HG02610 (cell line): ENCODE data around the gene MALAT1.

Experiments
- ATAC-seq: cut with Tn5 transposase; IDR thresholded peaks from one replicate; pipeline ENCODE4 v1.9.1; 2021; ENCODE audit warnings: mild to moderate bottlenecking, moderate library complexity; ENCODE audit not compliant: unreplicated experiment

Gene MALAT1

GRCh38 chr11:65478388-65479183 lies 20.3 kb upstream of the MALAT1 start:
- no peak for ATAC-seq

- ATAC-seq: no peak
Observed at GRCh38 chr11:65479184-65480145, 19.4 kb upstream of the MALAT1 start.

GRCh38 chr11:65482306-65482850 lies 16.5 kb upstream of the MALAT1 start:
- no peak for ATAC-seq

- no peak for ATAC-seq
Observed at GRCh38 chr11:65485920-65486219, 13.0 kb upstream of the MALAT1 start.

GRCh38 chr11:65486570-65487466 lies 12.0 kb upstream of the MALAT1 start:
- ATAC-seq: no peak

GRCh38 chr11:65487467-65488272 lies 11.2 kb upstream of the MALAT1 start:
- peak; percentile 69 for ATAC-seq

- no peak for ATAC-seq
Observed at GRCh38 chr11:65488273-65489034, 10.4 kb upstream of the MALAT1 start.

- ATAC-seq: no peak
Observed at GRCh38 chr11:65489035-65489705, 9.7 kb upstream of the MALAT1 start.

- ATAC-seq: no peak
Observed at GRCh38 chr11:65489706-65490320, 9.0 kb upstream of the MALAT1 start.

- ATAC-seq: no peak
Observed at GRCh38 chr11:65491163-65491465, 7.7 kb upstream of the MALAT1 start.

- ATAC-seq: no peak
Observed at GRCh38 chr11:65491614-65492386, 7.0 kb upstream of the MALAT1 start.

GRCh38 chr11:65492387-65492636 lies 6.5 kb upstream of the MALAT1 start:
- no peak for ATAC-seq

- ATAC-seq: peak; percentile 32
Observed at GRCh38 chr11:65492637-65493366, 6.0 kb upstream of the MALAT1 start.

GRCh38 chr11:65493367-65494176 lies 5.3 kb upstream of the MALAT1 start:
- no peak for ATAC-seq

GRCh38 chr11:65496304-65497140 lies 2.3 kb upstream of the MALAT1 start:
- ATAC-seq: no peak
